Sigmoid colon (tissue), 7 donors: Measurements from ENCODE around the gene LUM. TPM values are rescaled to one million over a fixed set of nuclear protein-coding genes. Genes with fewer than 3 reads are reported as not detected.
A peak's percentile ranks its signal among the peaks of the same experiment; 100 is the strongest.

Source experiments
- DNase-seq: peaks from one replicate; pipeline ENCODE4 v3.0.0-alpha.2; 2019
- H3K27ac ChIP-seq, 4 donors: fragments of 200-600 bp; sonication (generic); one replicate each; pipeline ENCODE4 v1.5.1; 2016 to 2019; ENCODE audit warnings: mild to moderate bottlenecking in 1 of 4
- H3K27me3 ChIP-seq, 3 donors: fragments of 200-600 bp; sonication (generic); one replicate each; pipeline ENCODE4 v1.5.1; 2019; ENCODE audit warnings: mild to moderate bottlenecking in 1 of 3
- H3K36me3 ChIP-seq, 4 donors: fragments of 200-600 bp; sonication (generic); one replicate each; pipeline ENCODE4 v1.5.1; 2016 to 2019
- H3K4me1 ChIP-seq, 4 donors: fragments of 200-600 bp; sonication (generic); one replicate each; pipeline ENCODE4 v1.5.1; 2017 to 2019
- H3K4me3 ChIP-seq, 4 donors: fragments of 200-600 bp; sonication (generic); one replicate each; pipeline ENCODE4 v1.5.1; 2017 to 2019; ENCODE audit warnings: mild to moderate bottlenecking in 2 of 4, moderate library complexity in 1 of 4
- H3K9me3 ChIP-seq, 4 donors: fragments of 200-600 bp in 3 of 4; sonication (generic) in 3 of 4; one replicate each; pipeline versions ENCODE4 v1.5.1 to v1.6.1; 2013 to 2019
- CTCF ChIP-seq, 4 experiments: fragments of 450-650 bp in 3 of 4; fragments of 200-600 bp in 1 of 4; IDR thresholded peaks; one replicate each; pipeline ENCODE4 v1.5.1; 2016 to 2019; ENCODE audit warnings: antibody characterized with exemption in 4 of 4, mild to moderate bottlenecking in 3 of 4, moderate library complexity in 2 of 4
- EP300 ChIP-seq, 4 donors: sonication (generic); formaldehyde crosslinking; IDR thresholded peaks; one replicate each; pipeline ENCODE4 v1.6.1; 2017; ENCODE audit warnings: antibody characterized with exemption in 4 of 4
- POLR2A ChIP-seq, 2 donors: fragments of 450-650 bp; IDR thresholded peaks; one replicate each; pipeline ENCODE4 v1.6.1; 2016; ENCODE audit warnings: antibody characterized with exemption in 2 of 2, mild to moderate bottlenecking in 2 of 2, moderate library complexity in 2 of 2
- POLR2AphosphoS5 ChIP-seq, 4 donors: sonication (generic); formaldehyde crosslinking; IDR thresholded peaks; one replicate each; pipeline ENCODE4 v1.6.1; 2017; ENCODE audit warnings: antibody characterized with exemption in 4 of 4
- WGBS, 2 donors: extraction: QIAGEN DNeasy Blood & Tissue Kit; methylation state at CpG; one replicate each; pipeline ENCODE4 v1.1.7; 2013; 5-methylcytosine and 5-hydroxymethylcytosine counted together
- intact Hi-C: fragments of 100-400 bp; cut with DNase I; formaldehyde crosslinking; loops from one replicate; pipeline ENCODE4 v1.15.1; 2023
- polyA plus RNA-seq, 3 donors: library from polyadenylated mRNA; stranded (reverse); fragments of 200-250 nt; gene quantifications; one replicate each; pipeline ENCODE4 v1.2.3, GENCODE V29; 2013
- total RNA-seq, 4 donors: library from RNA; depleted of rRNA; stranded (reverse); fragments of >200 nt; gene quantifications; one replicate each; pipeline ENCODE4 v1.1.0, GENCODE V29; 2016
- donor health status: healthy with polysubstance abuse.
- donor health status: Bipolar disorder and iron deficiency.
- donor health status: healthy.

Gene LUM
- total and polyA plus RNA-seq, 7 donors: 16.6 to 363 (median 88.4) TPM

GRCh38 chr12:91074851-91075250 is 36.4 kb downstream of the LUM start:
- TF ChIP-seq POLR2AphosphoS5 (IDR thresholded peaks at IDR 0.05) (no peak), POLR2A (IDR thresholded peaks at IDR 0.05) (no peak), EP300 (IDR thresholded peaks at IDR 0.05) (no peak)
- 18 to 57% methylated on average over 1 of the region's 1 CpG for WGBS, 2 donors
- intact Hi-C loops: no loop called here
- Histone ChIP-seq H3K27ac (peak overlapping the region in 2 of 4 donors; percentile 11 to 49), H3K9me3 (no peaks in the 10 kb centered on the region), H3K4me1 (no peaks in the 10 kb centered on the region), H3K4me3 (no peak overlapping the region), H3K27me3 (no peaks in the 10 kb centered on the region), H3K36me3 (no peaks in the 10 kb centered on the region)
- DNase-seq: no peak

- Histone ChIP-seq H3K4me1 (no peaks in the 10 kb centered on the region), H3K9me3 (no peaks in the 10 kb centered on the region), H3K27ac (peak overlapping the region in 2 of 4 donors; percentile 11 to 49), H3K36me3 (no peaks in the 10 kb centered on the region), H3K27me3 (no peaks in the 10 kb centered on the region), H3K4me3 (no peak overlapping the region)
- DNase-seq: no peak
- intact Hi-C loops: no loop called here
- 68 to 74% methylated on average over 6 of the region's 6 CpGs for WGBS, 2 donors
- TF ChIP-seq POLR2A (IDR thresholded peaks at IDR 0.05) (no peak), POLR2AphosphoS5 (IDR thresholded peaks at IDR 0.05) (no peak), CTCF (IDR thresholded peaks at IDR 0.05) (no peak), EP300 (IDR thresholded peaks at IDR 0.05) (no peak)
These were observed 37.1 kb downstream of the LUM start for GRCh38 chr12:91074154-91074709.

GRCh38 chr12:91073426-91073825 is 37.9 kb downstream of the LUM start:
- H3K36me3 ChIP-seq: no peaks in the 10 kb centered on the region
- no peak for TF ChIP-seq POLR2AphosphoS5 (IDR thresholded peaks at IDR 0.05)
- TF ChIP-seq CTCF (IDR thresholded peaks at IDR 0.05): no peak
- no peak for TF ChIP-seq EP300 (IDR thresholded peaks at IDR 0.05)
- TF ChIP-seq POLR2A (IDR thresholded peaks at IDR 0.05): no peak
- no peaks in the 10 kb centered on the region for H3K9me3 ChIP-seq
- intact Hi-C loops: no loop called here
- H3K4me3 ChIP-seq: no peak overlapping the region
- H3K4me1 ChIP-seq: no peaks in the 10 kb centered on the region
- H3K27ac ChIP-seq: peak overlapping the region in 1 of 4 donors; percentile 39
- H3K27me3 ChIP-seq: no peaks in the 10 kb centered on the region
- no peak for DNase-seq

GRCh38 chr12:91072931-91073330 is 38.4 kb downstream of the LUM start:
- no peak for DNase-seq
- Histone ChIP-seq H3K4me3 (no peak overlapping the region), H3K27ac (no peak overlapping the region), H3K4me1 (no peaks in the 10 kb centered on the region), H3K9me3 (no peaks in the 10 kb centered on the region), H3K36me3 (no peaks in the 10 kb centered on the region), H3K27me3 (no peaks in the 10 kb centered on the region)
- no peak for TF ChIP-seq POLR2A (IDR thresholded peaks at IDR 0.05)
- no peak for TF ChIP-seq CTCF (IDR thresholded peaks at IDR 0.05)
- TF ChIP-seq POLR2AphosphoS5 (IDR thresholded peaks at IDR 0.05): no peak
- TF ChIP-seq EP300 (IDR thresholded peaks at IDR 0.05): no peak
- WGBS, 2 donors: 90 to 92% methylated on average over 2 of the region's 2 CpGs
- intact Hi-C loops: no loop called here

GRCh38 chr12:91070936-91071335 is 40.4 kb downstream of the LUM start:
- Histone ChIP-seq H3K4me3 (no peak overlapping the region), H3K27me3 (no peaks in the 10 kb centered on the region)

More at GRCh38 chr12:91070936-91071335, 40.4 kb downstream of the LUM start:
- no peak overlapping the region for H3K27ac ChIP-seq
- TF ChIP-seq POLR2A (IDR thresholded peaks at IDR 0.05) (no peak), EP300 (IDR thresholded peaks at IDR 0.05) (no peak), CTCF (IDR thresholded peaks at IDR 0.05) (no peak), POLR2AphosphoS5 (IDR thresholded peaks at IDR 0.05) (no peak)
- H3K36me3 ChIP-seq: no peaks in the 10 kb centered on the region
- DNase-seq: no peak
- no peaks in the 10 kb centered on the region for H3K9me3 ChIP-seq
- no peaks in the 10 kb centered on the region for H3K4me1 ChIP-seq
- intact Hi-C loops: no loop called here
